Measurements from ENCODE around the gene KAT8.
A peak's percentile ranks its signal among the peaks of the same experiment; 100 is the strongest.

Gene KAT8

GRCh38 chr16:31117384-31118222 is at the start of gene KAT8:
TSS of gene KAT8 (plus strand) at chr16:31117664. CDS start at chr16:31117682, 18 bp downstream.
- peak; percentile 96 for DNase-seq

GRCh38 chr16:31071861-31072260 is 45.6 kb upstream of the KAT8 start:
- no peak for DNase-seq

GRCh38 chr16:31072540-31073141 is 44.8 kb upstream of the KAT8 start:
- no peak for DNase-seq

- DNase-seq, result peak; percentile 81
These were observed 44.1 kb upstream of the KAT8 start for GRCh38 chr16:31073142-31073969.

DNA sequence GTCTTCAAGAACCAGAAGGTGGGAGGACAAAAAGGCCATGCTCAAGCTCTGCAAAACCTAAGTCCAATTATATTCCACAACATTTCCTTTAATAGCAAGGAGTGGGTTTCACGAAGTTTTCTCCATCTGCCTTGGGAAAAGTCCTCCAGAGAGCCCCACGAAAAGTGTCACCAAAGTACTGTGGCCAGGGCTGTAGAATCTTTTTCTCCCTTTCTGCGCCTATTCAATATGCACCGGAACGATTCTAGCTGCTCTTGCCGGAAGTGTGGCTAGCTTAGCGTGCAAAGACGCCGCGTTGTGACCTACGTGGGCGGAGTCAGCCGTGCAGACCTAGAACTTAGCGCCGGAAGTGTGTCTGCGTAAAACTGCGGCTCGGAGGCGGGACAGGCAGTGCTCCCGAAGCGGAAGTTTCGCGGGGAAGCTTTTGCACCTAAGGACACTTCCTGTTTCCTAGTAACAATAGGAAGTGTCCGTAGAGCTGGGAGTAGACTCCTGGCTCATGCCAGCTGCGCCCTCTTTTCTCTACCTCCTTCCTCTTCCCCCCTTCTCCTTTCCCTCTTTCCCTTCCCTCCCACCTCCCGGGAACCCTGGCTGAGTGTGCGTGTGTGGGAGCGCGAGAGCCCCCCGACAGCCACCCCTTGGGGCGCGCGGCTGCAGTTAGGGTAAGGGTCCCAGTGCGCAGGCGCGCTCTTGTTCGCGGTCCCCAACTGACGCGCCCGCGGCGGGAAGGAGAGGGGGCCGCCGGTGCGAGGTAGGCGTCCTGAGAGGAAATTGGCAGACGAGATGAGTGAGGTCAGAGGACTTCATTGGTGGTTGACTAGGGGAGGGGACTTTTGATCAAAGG is 43.3 kb upstream of the KAT8 start, which contains the start of the genes ZNF646 and ZNF668:
Gene ZNF646, plus strand, starts transcription at position 453 of the 844 bp plus-strand sequence. CDS start 1,903 bp downstream, outside the sequence.
Gene ZNF668, minus strand, starts transcription at position 271 of the 844 bp plus-strand sequence. CDS start 9,781 bp downstream, outside the sequence.
- peak; percentile 97 for DNase-seq

- no peak for DNase-seq
These were observed 42.7 kb upstream of the KAT8 start for GRCh38 chr16:31074814-31075183.

GRCh38 chr16:31076319-31076718 is 41.1 kb upstream of the KAT8 start:
- DNase-seq, result no peak

GRCh38 chr16:31077024-31077423 is 40.4 kb upstream of the KAT8 start:
- no peak for DNase-seq

- DNase-seq, result no peak
These were observed 39.7 kb upstream of the KAT8 start for GRCh38 chr16:31077592-31078396.

- no peak for DNase-seq
These were observed 38.7 kb upstream of the KAT8 start for GRCh38 chr16:31078597-31079341.

- DNase-seq, result no peak
These were observed 38.0 kb upstream of the KAT8 start for GRCh38 chr16:31079342-31079944.

DNA sequence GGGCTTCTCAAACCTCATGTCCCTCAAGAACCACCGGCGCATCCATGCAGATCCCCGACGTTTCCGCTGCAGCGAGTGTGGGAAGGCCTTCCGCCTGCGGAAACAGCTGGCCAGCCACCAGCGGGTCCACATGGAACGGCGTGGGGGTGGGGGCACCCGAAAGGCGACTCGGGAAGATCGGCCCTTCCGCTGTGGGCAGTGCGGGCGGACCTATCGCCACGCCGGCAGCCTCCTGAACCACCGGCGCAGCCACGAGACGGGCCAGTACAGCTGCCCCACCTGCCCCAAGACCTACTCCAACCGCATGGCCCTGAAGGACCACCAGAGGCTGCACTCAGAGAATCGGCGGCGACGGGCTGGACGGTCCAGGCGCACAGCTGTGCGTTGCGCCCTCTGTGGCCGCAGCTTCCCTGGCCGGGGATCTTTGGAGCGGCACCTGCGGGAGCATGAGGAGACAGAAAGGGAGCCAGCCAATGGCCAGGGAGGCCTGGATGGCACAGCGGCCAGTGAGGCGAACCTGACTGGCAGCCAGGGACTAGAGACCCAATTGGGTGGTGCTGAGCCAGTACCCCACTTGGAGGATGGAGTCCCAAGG is 37.3 kb upstream of the KAT8 start:
- no peak for DNase-seq

DNA sequence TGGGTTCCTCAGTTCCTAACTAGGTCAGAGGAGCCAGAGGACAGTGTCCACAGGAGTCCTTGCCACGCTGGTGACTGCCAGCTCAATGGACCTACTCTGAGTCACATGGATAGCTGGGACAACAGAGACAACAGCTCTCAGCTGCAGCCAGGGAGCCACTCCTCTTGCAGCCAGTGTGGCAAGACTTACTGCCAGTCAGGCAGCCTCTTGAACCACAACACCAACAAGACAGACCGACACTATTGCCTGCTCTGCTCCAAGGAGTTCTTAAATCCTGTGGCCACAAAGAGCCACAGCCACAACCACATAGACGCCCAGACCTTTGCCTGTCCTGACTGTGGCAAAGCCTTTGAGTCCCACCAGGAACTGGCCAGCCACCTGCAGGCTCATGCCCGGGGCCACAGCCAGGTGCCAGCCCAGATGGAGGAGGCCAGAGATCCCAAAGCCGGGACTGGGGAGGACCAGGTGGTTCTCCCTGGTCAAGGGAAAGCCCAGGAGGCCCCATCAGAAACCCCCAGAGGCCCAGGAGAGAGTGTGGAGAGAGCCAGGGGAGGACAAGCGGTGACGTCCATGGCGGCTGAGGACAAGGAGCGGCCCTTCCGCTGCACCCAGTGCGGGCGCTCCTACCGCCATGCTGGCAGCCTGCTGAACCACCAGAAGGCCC is 36.6 kb upstream of the KAT8 start:
- DNase-seq, result no peak

DNA sequence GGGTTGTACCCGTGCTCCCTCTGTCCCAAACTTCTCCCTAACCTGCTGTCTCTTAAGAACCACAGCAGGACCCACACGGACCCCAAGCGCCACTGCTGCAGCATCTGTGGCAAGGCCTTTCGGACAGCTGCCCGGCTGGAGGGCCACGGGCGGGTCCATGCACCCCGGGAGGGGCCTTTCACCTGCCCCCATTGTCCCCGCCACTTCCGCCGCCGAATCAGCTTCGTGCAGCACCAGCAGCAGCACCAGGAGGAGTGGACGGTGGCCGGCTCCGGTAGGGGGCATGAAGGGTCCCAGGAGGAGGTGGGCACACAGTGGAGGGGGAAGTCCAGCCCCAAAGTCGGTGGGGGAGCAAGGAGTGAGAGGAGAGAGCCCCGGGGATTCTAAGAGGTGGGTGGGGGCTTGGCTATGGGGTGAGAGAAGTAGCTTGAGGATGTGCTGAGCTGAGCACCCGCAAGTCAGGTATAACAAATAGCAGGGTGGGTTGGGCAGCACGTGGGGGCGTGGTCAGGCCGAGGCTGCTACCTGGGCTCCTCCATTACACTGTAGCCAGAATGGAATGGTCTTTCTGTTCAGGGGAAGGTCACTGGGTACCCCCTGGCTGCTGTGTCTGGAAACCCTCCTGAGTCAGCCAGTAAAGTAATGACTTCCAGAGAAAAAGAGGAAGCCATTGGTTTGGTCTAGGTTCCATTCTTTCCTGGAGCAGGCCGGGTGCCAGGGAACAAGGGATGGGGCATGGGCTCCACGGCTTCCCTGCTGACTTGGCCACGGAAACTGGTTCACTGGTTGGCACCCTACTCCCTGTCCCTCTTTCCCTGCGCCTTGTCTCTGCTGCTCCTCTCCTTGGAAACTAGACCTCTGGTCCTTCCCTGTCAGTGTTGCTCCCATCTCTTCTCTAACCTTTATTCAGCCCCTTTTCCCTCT is 35.8 kb upstream of the KAT8 start:
- DNase-seq, result no peak

- DNase-seq, result no peak
These were observed 35.0 kb upstream of the KAT8 start for GRCh38 chr16:31082368-31083045.

DNA sequence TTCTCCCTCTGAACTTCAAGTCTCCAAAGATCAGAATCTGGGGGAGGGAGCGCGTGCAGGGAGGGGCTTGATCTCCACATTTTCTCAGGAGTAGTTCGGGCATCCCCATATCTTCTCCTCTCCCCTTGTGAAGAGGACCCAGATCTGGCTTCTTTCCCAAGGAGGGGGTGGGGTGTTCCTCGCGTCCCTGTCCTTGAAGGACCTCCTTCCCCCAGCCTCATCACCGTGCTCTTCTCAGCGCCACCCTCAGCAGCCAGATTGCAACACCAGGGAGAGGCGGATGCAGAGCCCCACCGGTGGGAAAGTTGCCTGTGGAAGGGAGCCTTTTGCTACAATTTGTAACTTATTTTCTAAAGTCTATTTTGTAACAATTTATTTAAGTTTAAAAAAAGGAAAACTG is 34.4 kb upstream of the KAT8 start:
- DNase-seq, result no peak

DNA sequence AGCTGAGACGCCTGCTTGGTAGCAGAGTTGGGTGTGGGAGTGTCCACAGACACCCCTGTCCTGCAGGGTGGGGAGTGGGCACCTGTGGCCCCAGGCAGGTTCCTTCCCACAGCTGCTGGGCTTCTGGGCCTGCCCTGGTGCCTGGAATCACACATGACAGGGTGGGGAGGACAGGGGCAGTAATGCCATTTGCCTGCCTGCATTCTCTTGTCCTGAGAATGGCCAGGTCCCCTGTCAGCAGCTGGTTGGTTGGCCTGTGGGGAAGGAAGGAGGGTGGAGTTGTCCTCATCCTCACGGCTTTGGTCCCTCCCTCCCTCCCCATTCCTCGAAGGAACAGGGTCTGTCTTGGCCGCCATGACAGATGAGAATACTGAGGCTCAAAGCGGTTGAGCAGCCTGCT is 33.9 kb upstream of the KAT8 start:
- no peak for DNase-seq

GRCh38 chr16:31083981-31084380 is 33.5 kb upstream of the KAT8 start:
- DNase-seq, result no peak

Measured in activated CD4-positive, alpha-beta T cell treated with anti-CD3 and anti-CD28 coated beads, Interleukin-2, amount 50 U/mL, for 1 hour (primary cell).